ENCODE measurements around the gene CANX. TPM values are rescaled to one million over a fixed set of nuclear protein-coding genes. Genes with fewer than 3 reads are reported as not detected.
"Not testable (repeated sequence)": the region's sequence is repeated elsewhere in the genome, so short reads cannot be mapped to it uniquely, and the experiment has no call there.

CANX gene, protein sequence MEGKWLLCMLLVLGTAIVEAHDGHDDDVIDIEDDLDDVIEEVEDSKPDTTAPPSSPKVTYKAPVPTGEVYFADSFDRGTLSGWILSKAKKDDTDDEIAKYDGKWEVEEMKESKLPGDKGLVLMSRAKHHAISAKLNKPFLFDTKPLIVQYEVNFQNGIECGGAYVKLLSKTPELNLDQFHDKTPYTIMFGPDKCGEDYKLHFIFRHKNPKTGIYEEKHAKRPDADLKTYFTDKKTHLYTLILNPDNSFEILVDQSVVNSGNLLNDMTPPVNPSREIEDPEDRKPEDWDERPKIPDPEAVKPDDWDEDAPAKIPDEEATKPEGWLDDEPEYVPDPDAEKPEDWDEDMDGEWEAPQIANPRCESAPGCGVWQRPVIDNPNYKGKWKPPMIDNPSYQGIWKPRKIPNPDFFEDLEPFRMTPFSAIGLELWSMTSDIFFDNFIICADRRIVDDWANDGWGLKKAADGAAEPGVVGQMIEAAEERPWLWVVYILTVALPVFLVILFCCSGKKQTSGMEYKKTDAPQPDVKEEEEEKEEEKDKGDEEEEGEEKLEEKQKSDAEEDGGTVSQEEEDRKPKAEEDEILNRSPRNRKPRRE
- total RNA-seq = 547 and 558 TPM in 2 replicates

DNA sequence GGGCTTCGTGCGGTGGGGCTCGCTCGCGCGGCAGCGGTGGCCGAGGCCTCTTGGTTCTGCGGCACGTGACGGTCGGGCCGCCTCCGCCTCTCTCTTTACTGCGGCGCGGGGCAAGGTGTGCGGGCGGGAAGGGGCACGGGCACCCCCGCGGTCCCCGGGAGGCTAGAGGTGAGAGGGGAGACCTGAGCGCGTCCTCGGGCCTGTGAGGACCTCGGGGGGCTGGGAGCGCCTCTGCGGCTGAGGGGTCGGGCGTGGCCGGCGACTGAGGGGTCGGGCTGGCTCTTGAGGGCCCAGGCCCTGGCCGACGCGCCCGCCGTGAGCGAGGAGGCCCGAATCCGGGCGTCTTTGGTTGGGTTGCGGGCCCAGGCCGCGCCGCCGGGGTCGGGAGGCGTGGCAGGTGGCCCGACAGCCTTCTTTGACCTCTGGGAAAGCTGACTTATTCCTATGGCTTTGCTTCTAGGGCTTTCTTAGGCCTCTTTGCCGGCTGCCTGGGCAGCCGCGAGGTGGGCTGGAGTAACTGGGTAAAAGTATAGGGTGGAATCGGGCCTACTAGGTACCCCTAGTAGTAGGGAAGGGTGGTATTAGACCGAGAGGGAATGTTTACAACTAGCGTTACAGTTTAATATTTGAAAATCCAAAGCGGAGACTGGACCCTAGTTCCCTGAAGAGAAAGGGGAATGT lies at the start of gene CANX:
CANX (plus strand) TSS at position 33 of the 681 bp plus-strand sequence. CDS start 6,715 bp downstream, outside the sequence.
- intact Hi-C loops (cut with micrococcal nuclease) = loop anchor here (1.0 to 10.0 kb wide), 8 partner anchors 21 to 1074 kb away; partner anchors contain the start of genes CLK4, HNRNPH1, MAML1 and MGAT4B

- intact Hi-C loops (cut with micrococcal nuclease) = not testable (repeated sequence)
These were observed 49.5 kb upstream of the CANX start for GRCh38 chr5:179649166-179649703.

- intact Hi-C loops (cut with micrococcal nuclease) = not testable (repeated sequence)
These were observed 48.5 kb upstream of the CANX start for GRCh38 chr5:179650245-179650644.

DNA sequence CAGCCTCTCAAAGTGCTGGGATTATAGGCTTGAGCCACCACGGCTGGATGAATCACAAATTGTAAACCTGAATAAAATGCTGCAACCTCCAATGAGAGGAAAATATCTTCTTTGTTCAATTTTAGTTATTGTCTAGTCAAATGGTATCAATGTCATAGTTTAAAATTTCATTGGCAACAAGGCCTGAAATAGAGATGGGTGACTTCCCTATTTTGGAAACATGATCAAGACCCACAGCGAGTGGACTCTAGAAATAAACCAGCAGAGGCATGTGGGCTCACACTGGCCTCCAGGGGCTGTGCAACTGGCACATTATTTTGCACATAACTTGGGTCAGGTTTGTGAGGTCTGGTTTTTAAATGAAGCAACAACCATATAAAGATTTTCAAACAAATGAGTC lies 45.6 kb upstream of the CANX start:
- intact Hi-C loops (cut with micrococcal nuclease) = not testable (repeated sequence)

DNA sequence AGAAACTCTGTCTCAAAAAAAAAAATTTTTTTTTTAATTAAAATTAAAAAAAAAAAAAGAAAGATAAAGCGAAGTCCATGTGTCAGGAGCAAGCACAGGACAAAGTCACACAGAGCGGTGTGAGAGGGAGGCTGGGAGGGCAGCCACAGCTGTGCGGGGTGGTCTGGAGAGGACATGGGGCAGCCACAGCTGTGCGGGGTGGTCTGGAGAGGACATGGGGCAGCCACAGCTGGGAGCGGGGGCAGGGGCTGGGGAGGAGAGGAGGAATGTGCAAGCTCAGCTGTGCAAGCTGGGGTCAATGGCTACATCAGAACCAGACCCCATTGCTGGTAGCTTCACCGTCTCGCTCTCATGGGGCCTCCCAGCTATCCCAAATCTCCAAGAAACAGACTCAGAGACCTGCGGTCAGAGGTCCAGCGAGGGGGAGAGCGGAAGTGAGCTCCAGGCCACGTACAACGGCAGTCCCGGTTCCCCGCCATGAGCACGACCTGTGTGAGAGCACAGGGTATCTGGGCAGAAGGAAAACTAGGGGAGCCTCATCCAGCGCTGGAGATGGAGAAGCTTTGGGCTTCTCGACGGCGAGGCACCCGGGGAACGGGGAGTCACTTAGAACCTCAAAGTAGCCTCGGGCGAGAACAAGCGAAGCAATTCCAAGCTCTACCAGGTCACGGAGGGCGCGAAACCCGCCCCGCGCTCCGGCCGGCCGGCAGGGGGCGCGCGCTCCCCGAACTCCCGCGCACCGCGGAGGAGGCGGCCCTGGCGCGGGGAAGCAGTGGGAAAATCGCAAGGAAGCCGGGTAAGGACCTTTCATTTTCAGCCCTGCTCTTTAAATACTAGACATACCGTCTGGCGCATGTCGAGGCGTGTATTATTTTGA lies 41.2 kb upstream of the CANX start:
- intact Hi-C loops (cut with micrococcal nuclease) = not testable (repeated sequence)

DNA sequence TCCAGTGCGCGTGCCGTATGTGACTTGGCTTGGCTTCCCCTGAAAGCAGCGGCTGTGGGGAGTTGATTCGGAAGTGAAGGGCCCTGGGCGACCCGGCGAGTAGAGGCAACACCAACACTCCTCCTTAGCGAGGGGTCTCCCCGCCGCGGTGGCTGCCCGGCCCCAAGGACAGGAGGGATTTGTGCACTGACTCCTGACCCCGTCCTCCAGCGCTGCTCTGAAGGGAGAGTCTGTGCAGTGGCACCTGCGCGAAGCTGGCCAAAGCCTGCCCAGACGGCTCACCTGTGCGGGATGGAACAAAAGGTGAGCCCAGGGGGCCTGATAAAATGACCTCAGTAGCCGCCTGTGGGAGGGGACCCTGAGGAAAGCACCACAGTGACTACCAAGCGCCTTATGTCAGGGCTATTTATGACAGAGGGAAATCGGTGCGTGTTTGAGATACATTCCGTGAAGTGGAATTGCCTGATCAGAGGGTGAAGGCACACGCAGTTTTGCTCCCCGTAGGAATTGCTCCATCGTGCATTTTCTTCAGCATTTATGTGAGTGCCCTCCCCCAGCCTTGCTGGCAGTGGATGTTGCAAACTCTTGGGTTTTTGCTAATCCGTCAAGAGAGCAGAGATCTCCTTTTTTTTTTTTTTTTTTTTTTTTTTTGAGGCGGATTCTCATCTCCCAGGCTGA lies 40.4 kb upstream of the CANX start:
- intact Hi-C loops (cut with micrococcal nuclease) = not testable (repeated sequence)

GRCh38 chr5:179661647-179662046 lies 37.1 kb upstream of the CANX start:
- intact Hi-C loops (cut with micrococcal nuclease) = not testable (repeated sequence)

- intact Hi-C loops (cut with micrococcal nuclease) = no loop called here
These were observed 30.4 kb upstream of the CANX start for GRCh38 chr5:179668391-179668790.

- intact Hi-C loops (cut with micrococcal nuclease) = loop anchor here (1.0 to 5.0 kb wide), 3 partner anchors 20 to 229 kb away; partner anchors contain the start of genes CANX, HNRNPH1 and TBC1D9B
These were observed 20.3 kb upstream of the CANX start for GRCh38 chr5:179678223-179679013.

DNA sequence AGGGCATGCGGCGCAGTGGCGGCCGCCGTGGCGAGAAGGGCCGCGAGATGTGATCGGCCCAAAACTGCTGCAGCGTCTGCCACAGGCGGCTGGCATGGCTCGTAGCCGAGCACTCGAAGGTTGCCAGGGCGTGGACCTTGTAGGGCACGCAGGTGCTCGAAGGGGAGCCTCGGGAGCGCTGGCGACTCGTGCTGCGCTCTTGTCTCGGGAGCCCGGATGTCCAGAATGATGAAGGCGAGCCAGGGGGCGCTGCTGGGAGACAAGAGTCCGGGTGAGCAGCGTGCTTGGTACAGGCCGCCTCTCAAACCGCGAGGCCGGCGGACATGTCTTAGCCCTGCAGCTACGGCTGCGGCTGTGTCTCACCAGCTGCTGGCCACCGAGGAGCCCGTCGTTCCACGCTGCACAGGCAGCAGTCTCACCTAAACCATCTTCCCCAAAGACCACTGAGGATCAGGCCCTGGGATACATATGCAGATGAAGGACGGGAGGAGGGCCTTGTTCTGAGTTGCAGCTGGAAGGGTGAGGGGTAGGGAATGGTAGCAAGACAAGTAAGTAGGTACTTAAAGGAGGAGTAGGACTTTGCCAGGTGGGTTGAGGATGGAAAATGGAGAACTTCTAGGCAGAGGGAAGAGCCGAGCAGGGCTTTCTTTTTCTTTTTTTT lies 19.6 kb upstream of the CANX start:
- intact Hi-C loops (cut with micrococcal nuclease) = loop anchor here (5.0 kb wide), 1 partner anchor 228 kb away; the partner anchor contains the start of gene TBC1D9B

GRCh38 chr5:179680014-179680779 lies 18.6 kb upstream of the CANX start:
- intact Hi-C loops (cut with micrococcal nuclease) = no loop called here

GRCh38 chr5:179680780-179681401 lies 17.9 kb upstream of the CANX start, which contains the start of gene CBY3:
TSS of gene CBY3 (minus strand) at chr5:179681034. CDS start at chr5:179680918, 116 bp downstream.
- intact Hi-C loops (cut with micrococcal nuclease) = no loop called here

GRCh38 chr5:179689212-179689611 lies 9.6 kb upstream of the CANX start:
- intact Hi-C loops (cut with micrococcal nuclease) = not testable (repeated sequence)

DNA sequence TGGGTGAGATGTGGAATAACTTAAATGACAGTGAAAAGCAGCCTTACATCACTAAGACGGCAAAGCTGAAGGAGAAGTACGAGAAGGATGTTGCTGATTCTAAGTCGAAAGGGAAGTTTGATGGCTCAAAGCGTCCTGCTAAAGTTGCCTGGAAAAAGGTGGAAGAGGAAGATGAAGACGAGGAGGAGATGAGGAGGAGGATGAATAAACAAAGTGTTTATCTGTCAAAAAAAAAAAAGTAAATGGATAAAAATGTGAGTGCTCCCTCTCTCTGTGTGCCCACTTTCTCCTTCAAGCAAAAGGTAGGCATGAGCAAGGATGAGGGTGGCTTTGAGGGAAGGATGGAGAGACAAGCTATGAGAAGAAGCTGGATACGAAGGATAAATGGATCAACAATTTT lies 4.2 kb upstream of the CANX start:
- intact Hi-C loops (cut with micrococcal nuclease) = loop anchor here (10.0 kb wide), 1 partner anchor 1070 kb away; the partner anchor contains the start of gene CLK4

DNA sequence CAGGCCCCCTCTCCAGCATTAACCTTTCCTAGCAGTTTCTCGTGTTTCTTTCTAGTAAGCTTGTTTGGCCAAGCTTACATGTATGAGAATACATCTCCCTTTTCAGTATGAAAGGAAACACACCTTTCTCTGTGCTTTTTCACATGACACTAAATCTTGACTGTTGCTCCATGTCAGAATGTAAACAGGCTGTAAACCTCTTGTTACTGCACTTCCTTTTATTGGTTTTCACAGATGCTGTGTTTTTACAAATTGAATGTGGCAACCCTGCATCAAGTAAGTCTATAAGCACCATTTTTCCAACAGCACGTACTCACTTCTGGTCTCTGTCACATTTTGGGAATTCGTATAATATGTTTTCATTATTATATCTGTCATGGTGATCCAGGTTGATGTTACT lies 2.2 kb upstream of the CANX start:
- intact Hi-C loops (cut with micrococcal nuclease) = loop anchor here (5.0 to 10.0 kb wide), 2 partner anchors 126 to 1072 kb away; partner anchors contain the start of genes CLK4 and SQSTM1

- intact Hi-C loops (cut with micrococcal nuclease) = loop anchor here (5.0 to 10.0 kb wide), 2 partner anchors 125 to 1072 kb away; partner anchors contain the start of genes CLK4 and SQSTM1
These were observed 1.7 kb upstream of the CANX start for GRCh38 chr5:179697108-179697507.

DNA sequence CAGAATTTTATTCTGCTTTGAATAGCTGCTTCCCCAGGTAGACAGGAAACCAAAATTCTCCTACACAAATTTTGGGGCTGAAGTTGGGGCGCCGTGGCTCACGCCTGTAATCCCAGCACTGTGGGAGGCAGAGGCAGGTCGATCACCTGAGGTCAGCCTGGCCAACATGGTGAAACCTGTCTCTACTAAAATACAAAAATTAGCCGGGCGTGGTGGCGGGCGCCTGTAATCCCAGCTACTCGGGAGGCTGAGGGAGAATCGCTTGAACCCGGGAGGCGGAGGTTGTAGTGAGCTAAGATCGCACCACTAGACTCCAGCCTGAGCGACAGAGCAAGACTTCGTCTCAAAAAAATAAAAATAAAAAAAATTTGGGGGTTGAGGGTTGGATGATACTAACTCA lies 1.2 kb upstream of the CANX start:
- intact Hi-C loops (cut with micrococcal nuclease) = loop anchor here (5.0 to 10.0 kb wide), 2 partner anchors 125 to 1073 kb away; partner anchors contain the start of genes CLK4 and SQSTM1

Data from T-helper 2 cell treated with Interferon-gamma antibody and Interleukin-4, amounts not matched to agents 100 ng/mL and 5 ng/mL, for 36 hours (primary cell).